K562 (cell line): Measurements from ENCODE around the gene GMPR. TPM values are rescaled to one million over a fixed set of nuclear protein-coding genes. Genes with fewer than 3 reads are reported as not detected.
A peak's percentile ranks its signal among the peaks of the same experiment; 100 is the strongest.

Experiments used
- ARID2 ChIP-seq: fragments of 450-650 bp; IDR thresholded peaks from 2 replicates; pipeline ENCODE4 v1.6.1; 2017; ENCODE audit warnings: antibody characterized with exemption, mild to moderate bottlenecking
- BMI1 ChIP-seq: fragments of 150-350 bp; IDR thresholded peaks from 2 replicates; pipeline ENCODE4 v1.6.1; 2014; ENCODE audit warnings: low read length
- ETS1 ChIP-seq: conservative IDR thresholded peaks from 2 replicates; pipeline ENCODE4 v1.6.1; 2011; ENCODE audit warnings: low read depth, mild to moderate bottlenecking, low read length; ENCODE audit not compliant: control insufficient read depth
- FOXA1 ChIP-seq: fragments of 450-650 bp; IDR thresholded peaks from 2 replicates; pipeline ENCODE4 v1.6.1; 2016; ENCODE audit warnings: mild to moderate bottlenecking, borderline replicate concordance
- GTF2E2 ChIP-seq: fragments of 200-800 bp; sonication (Bioruptor generic); IDR thresholded peaks from 2 replicates; pipeline ENCODE4 v1.6.1; 2016; ENCODE audit warnings: missing genetic modification characterization, missing compliant biosample characterization
- HNRNPLL ChIP-seq: fragments of 200-400 bp; formaldehyde crosslinking; IDR thresholded peaks from 2 replicates; pipeline ENCODE4 v1.6.1; 2017; ENCODE audit warnings: low read length, low read depth, mild to moderate bottlenecking; ENCODE audit not compliant: poor library complexity, severe bottlenecking
- KDM4B ChIP-seq, 2 experiments: fragments of 450-650 bp in 1 of 2; sonication (generic) in 1 of 2; IDR thresholded peaks; 2 replicates each; pipeline ENCODE4 v1.6.1; 2016 to 2017; ENCODE audit warnings: borderline replicate concordance in 2 of 2, antibody characterized with exemption in 1 of 2, low read depth in 1 of 2, mild to moderate bottlenecking in 1 of 2
- KLF10 ChIP-seq: fragments of 250-450 bp; sonication (Bioruptor Pico); IDR thresholded peaks from 2 replicates; pipeline ENCODE4 v1.6.1; 2021; ENCODE audit warnings: matching md5 sums
- MYC ChIP-seq, 2 experiments: fragments of 250-450 bp in 1 of 2; sonication (Bioruptor Pico) in 1 of 2; IDR thresholded peaks; 2 replicates each; pipeline versions ENCODE4 v1.5.1 to v1.6.1; 2012 to 2021; ENCODE audit warnings: low read depth in 2 of 2, borderline replicate concordance in 1 of 2, improper control_type of control experiment in 1 of 2, low read length in 1 of 2, mild to moderate bottlenecking in 1 of 2, moderate library complexity in 1 of 2
- SIRT6 ChIP-seq: IDR thresholded peaks from one replicate; pipeline ENCODE4 v1.6.1; 2012; ENCODE audit warnings: low read depth, mild to moderate bottlenecking, control low read depth, inconsistent platforms, low read length, moderate library complexity
- TEAD2 ChIP-seq: fragments of 450-650 bp; IDR thresholded peaks from 2 replicates; pipeline ENCODE4 v1.6.1; 2016; ENCODE audit warnings: missing genetic modification characterization, control low read depth, missing compliant biosample characterization
- ZBTB43 ChIP-seq: sonication (generic); formaldehyde crosslinking; IDR thresholded peaks from 2 replicates; pipeline ENCODE4 v1.8.0; 2023; ENCODE audit warnings: mild to moderate bottlenecking, missing genetic modification reagents
- ZFP36 ChIP-seq: fragments of 150-350 bp; IDR thresholded peaks from 2 replicates; pipeline ENCODE4 v1.6.1; 2018; ENCODE audit warnings: low read length, low read depth; ENCODE audit not compliant: partially characterized antibody
- ZNF12 ChIP-seq: sonication (generic); formaldehyde crosslinking; IDR thresholded peaks from 2 replicates; pipeline ENCODE4 v1.4.0; 2020; ENCODE audit warnings: mild to moderate bottlenecking, missing genetic modification reagents
- ZNF124 ChIP-seq: sonication (generic); formaldehyde crosslinking; IDR thresholded peaks from 2 replicates; pipeline ENCODE4 v1.8.1; 2022; ENCODE audit warnings: missing genetic modification reagents
- polyA plus RNA-seq, 8 experiments: library from polyadenylated mRNA; depleted of rRNA in 4 of 8; stranded (reverse) in 5 of 8; unstranded in 3 of 8; fragments of >200 nt; fragmentation: Nextera tagmentation in 2 of 8; fragmentation: Illumina TruSeq in 1 of 8; extraction: Ambion mirVana in 2 of 8; extraction: Trizol in 1 of 8; gene quantifications; 2 replicates each; pipeline versions ENCODE4 v1.2.1 to v1.2.3, GENCODE V29; 2011 to 2014; ENCODE audit warnings: inconsistent platforms in 1 of 8, missing spikeins in 1 of 8
- total RNA-seq, 7 experiments: library from RNA; depleted of rRNA in 6 of 7; stranded (reverse); fragments of >200 nt in 6 of 7; fragmentation: Illumina TruSeq in 2 of 7; extraction: Trizol in 2 of 7; gene quantifications; 2 replicates each; pipeline versions ENCODE4 v1.2.1 to v1.2.3, GENCODE V29; 2011 to 2021; ENCODE audit warnings: low replicate concordance in 1 of 7
- TF ChIP-seq, protein P1 (sequence below): fragments of 150-350 bp; conservative IDR thresholded peaks from 2 replicates; pipeline ENCODE4 v1.6.1; 2014; ENCODE audit warnings: low read length
- TF ChIP-seq, protein P2 (sequence below): fragments of 450-650 bp; IDR thresholded peaks from 2 replicates; pipeline ENCODE4 v1.6.1; 2018; ENCODE audit not compliant: partially characterized antibody

GMPR gene
- total and polyA plus RNA-seq, 9 of the 15 experiments (the other 6 are each of a cell fraction or from before 2014, with no cell fraction given), result 34.6 to 83.7 (median 49.8) TPM

- TF ChIP-seq KDM4B (IDR thresholded peaks at IDR 0.05; ENCODE audit: borderline replicate concordance in 2 of 2, low read depth in 1 of 2) (0 out of 4 replicates have a peak, but pooled peaks of 1 of the 2 experiments have one; percentile 73), KLF10 (peak; percentile 81; the same call in 1 of the 2 replicates), ZNF124 (no peak), FOXA1 (no peak), GTF2E2 (tag) (peak; percentile 99), TEAD2 (no peak), ZNF12 (CRISPR knock-in tag) (no peak; the same call in none of the 2 replicates), ETS1 (peak; percentile 42; the same call in 1 of the 2 replicates), ARID2 (no peak), ZFP36 (peak; percentile 1), SIRT6 (no peak), HNRNPLL (peak; percentile 60), BMI1 (no peak), MYC (IDR thresholded peaks at IDR 0.05; ENCODE audit: low read depth, low read length) (peak; percentile 82), MYC (CRISPR knock-in tag; IDR thresholded peaks at IDR 0.05; ENCODE audit: borderline replicate concordance, low read depth) (no peak; the same call in 1 of the 2 replicates), ZBTB43 (CRISPR knock-in tag) (peak; percentile 60)
- TF ChIP-seq, protein P1, sequence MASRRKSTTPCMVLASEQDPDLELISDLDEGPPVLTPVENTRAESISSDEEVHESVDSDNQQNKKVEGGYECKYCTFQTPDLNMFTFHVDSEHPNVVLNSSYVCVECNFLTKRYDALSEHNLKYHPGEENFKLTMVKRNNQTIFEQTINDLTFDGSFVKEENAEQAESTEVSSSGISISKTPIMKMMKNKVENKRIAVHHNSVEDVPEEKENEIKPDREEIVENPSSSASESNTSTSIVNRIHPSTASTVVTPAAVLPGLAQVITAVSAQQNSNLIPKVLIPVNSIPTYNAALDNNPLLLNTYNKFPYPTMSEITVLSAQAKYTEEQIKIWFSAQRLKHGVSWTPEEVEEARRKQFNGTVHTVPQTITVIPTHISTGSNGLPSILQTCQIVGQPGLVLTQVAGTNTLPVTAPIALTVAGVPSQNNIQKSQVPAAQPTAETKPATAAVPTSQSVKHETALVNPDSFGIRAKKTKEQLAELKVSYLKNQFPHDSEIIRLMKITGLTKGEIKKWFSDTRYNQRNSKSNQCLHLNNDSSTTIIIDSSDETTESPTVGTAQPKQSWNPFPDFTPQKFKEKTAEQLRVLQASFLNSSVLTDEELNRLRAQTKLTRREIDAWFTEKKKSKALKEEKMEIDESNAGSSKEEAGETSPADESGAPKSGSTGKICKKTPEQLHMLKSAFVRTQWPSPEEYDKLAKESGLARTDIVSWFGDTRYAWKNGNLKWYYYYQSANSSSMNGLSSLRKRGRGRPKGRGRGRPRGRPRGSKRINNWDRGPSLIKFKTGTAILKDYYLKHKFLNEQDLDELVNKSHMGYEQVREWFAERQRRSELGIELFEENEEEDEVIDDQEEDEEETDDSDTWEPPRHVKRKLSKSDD, result no peak
- TF ChIP-seq, protein P2, sequence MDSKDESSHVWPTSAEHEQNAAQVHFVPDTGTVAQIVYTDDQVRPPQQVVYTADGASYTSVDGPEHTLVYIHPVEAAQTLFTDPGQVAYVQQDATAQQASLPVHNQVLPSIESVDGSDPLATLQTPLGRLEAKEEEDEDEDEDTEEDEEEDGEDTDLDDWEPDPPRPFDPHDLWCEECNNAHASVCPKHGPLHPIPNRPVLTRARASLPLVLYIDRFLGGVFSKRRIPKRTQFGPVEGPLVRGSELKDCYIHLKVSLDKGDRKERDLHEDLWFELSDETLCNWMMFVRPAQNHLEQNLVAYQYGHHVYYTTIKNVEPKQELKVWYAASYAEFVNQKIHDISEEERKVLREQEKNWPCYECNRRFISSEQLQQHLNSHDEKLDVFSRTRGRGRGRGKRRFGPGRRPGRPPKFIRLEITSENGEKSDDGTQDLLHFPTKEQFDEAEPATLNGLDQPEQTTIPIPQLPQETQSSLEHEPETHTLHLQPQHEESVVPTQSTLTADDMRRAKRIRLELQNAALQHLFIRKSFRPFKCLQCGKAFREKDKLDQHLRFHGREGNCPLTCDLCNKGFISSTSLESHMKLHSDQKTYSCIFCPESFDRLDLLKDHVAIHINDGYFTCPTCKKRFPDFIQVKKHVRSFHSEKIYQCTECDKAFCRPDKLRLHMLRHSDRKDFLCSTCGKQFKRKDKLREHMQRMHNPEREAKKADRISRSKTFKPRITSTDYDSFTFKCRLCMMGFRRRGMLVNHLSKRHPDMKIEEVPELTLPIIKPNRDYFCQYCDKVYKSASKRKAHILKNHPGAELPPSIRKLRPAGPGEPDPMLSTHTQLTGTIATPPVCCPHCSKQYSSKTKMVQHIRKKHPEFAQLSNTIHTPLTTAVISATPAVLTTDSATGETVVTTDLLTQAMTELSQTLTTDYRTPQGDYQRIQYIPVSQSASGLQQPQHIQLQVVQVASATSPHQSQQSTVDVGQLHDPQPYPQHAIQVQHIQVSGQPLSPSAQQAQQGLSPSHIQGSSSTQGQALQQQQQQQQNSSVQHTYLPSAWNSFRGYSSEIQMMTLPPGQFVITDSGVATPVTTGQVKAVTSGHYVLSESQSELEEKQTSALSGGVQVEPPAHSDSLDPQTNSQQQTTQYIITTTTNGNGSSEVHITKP, result no peak
Observed at GRCh38 chr6:16265351-16266341, 27.3 kb downstream of the GMPR start (continued).
